GM23338 (cell line): ENCODE results near the gene UBL3.

Source experiments
- CREB1 ChIP-seq: fragments of 250-450 bp; sonication (Bioruptor Pico); IDR thresholded peaks from 2 replicates; pipeline ENCODE4 v1.5.0; 2020; ENCODE audit warnings: low read depth, mild to moderate bottlenecking, moderate library complexity
- EZH2 ChIP-seq: fragments of 200-600 bp; sonication (generic); IDR thresholded peaks from one replicate; pipeline ENCODE4 v1.8.0; 2017; ENCODE audit warnings: antibody characterized with exemption, mild to moderate bottlenecking, low read depth; ENCODE audit not compliant: unreplicated experiment
- EZH2phosphoT487 ChIP-seq: fragments of 200-600 bp; sonication (generic); IDR thresholded peaks from one replicate; pipeline ENCODE4 v1.8.1; 2018; ENCODE audit warnings: antibody characterized with exemption; ENCODE audit not compliant: unreplicated experiment
- JUNB ChIP-seq: IDR thresholded peaks from one replicate; pipeline ENCODE4 v1.6.1; 2016; ENCODE audit warnings: antibody characterized with exemption; ENCODE audit not compliant: unreplicated experiment
- NANOG ChIP-seq: IDR thresholded peaks from 2 replicates; pipeline ENCODE4 v1.6.1; 2016; ENCODE audit warnings: antibody characterized with exemption, borderline replicate concordance
- POLR2AphosphoS5 ChIP-seq: IDR thresholded peaks from 2 replicates; pipeline ENCODE4 v1.6.1; 2016; ENCODE audit warnings: antibody characterized with exemption, low read depth
- STAT1 ChIP-seq: IDR thresholded peaks from one replicate; pipeline ENCODE4 v1.6.1; 2016; ENCODE audit warnings: antibody characterized with exemption; ENCODE audit not compliant: unreplicated experiment
- ZNF114 ChIP-seq: fragments of 250-450 bp; sonication (Bioruptor Pico); IDR thresholded peaks from 2 replicates; pipeline ENCODE4 v1.5.0; 2020; ENCODE audit warnings: mild to moderate bottlenecking, moderate library complexity
- ZNF331 ChIP-seq: fragments of 250-450 bp; sonication (Bioruptor Pico); IDR thresholded peaks from 2 replicates; pipeline ENCODE4 v1.5.0; 2020; ENCODE audit warnings: low read depth, mild to moderate bottlenecking, moderate library complexity
- TF ChIP-seq, protein P1 (sequence below), 2 experiments: fragments of 200-600 bp in 1 of 2; sonication (generic) in 1 of 2; conservative IDR thresholded peaks; 2 replicates each; pipeline versions ENCODE4 v1.5.1 to v1.6.1; 2016 to 2017; ENCODE audit warnings: antibody characterized with exemption in 2 of 2, low read depth in 2 of 2, mild to moderate bottlenecking in 2 of 2, moderate library complexity in 1 of 2
- TF ChIP-seq, protein P2 (sequence below): IDR thresholded peaks from one replicate; pipeline ENCODE4 v1.6.1; 2018; ENCODE audit warnings: antibody characterized with exemption; ENCODE audit not compliant: unreplicated experiment
- TF ChIP-seq, protein P3 (sequence below): IDR thresholded peaks from 2 replicates; pipeline ENCODE4 v1.6.1; 2016; ENCODE audit warnings: antibody characterized with exemption

DNA sequence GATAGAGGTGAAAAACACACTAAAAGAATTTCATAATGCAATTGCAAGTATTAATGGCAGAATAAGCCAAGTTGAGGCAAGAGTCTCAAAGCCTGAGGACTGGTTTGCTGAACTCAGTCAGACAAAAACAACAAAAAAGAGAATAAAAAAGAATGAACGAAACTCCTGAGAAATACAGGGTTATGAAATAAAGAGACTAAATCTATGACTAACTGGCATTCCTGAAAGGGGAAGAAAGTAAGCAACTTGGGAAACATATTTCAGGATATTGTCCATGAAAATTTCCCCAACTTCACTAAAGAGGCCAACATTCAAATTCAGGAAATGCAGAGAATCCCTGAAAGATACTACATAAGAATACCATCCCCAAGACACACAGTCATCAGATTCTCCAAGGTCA, 47.8 kb downstream of the UBL3 start:
- TF ChIP-seq, protein P1, sequence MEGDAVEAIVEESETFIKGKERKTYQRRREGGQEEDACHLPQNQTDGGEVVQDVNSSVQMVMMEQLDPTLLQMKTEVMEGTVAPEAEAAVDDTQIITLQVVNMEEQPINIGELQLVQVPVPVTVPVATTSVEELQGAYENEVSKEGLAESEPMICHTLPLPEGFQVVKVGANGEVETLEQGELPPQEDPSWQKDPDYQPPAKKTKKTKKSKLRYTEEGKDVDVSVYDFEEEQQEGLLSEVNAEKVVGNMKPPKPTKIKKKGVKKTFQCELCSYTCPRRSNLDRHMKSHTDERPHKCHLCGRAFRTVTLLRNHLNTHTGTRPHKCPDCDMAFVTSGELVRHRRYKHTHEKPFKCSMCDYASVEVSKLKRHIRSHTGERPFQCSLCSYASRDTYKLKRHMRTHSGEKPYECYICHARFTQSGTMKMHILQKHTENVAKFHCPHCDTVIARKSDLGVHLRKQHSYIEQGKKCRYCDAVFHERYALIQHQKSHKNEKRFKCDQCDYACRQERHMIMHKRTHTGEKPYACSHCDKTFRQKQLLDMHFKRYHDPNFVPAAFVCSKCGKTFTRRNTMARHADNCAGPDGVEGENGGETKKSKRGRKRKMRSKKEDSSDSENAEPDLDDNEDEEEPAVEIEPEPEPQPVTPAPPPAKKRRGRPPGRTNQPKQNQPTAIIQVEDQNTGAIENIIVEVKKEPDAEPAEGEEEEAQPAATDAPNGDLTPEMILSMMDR (conservative IDR thresholded peaks at IDR 0.05; ENCODE audit: low read depth in 2 of 2): no peak
- TF ChIP-seq EZH2 (no peak), NANOG (no peak), JUNB (no peak), EZH2phosphoT487 (no peak), POLR2AphosphoS5 (no peak), CREB1 (CRISPR knock-in tag) (no peak), STAT1 (no peak), ZNF114 (CRISPR knock-in tag) (no peak), ZNF331 (CRISPR knock-in tag) (no peak)
- TF ChIP-seq, protein P2, sequence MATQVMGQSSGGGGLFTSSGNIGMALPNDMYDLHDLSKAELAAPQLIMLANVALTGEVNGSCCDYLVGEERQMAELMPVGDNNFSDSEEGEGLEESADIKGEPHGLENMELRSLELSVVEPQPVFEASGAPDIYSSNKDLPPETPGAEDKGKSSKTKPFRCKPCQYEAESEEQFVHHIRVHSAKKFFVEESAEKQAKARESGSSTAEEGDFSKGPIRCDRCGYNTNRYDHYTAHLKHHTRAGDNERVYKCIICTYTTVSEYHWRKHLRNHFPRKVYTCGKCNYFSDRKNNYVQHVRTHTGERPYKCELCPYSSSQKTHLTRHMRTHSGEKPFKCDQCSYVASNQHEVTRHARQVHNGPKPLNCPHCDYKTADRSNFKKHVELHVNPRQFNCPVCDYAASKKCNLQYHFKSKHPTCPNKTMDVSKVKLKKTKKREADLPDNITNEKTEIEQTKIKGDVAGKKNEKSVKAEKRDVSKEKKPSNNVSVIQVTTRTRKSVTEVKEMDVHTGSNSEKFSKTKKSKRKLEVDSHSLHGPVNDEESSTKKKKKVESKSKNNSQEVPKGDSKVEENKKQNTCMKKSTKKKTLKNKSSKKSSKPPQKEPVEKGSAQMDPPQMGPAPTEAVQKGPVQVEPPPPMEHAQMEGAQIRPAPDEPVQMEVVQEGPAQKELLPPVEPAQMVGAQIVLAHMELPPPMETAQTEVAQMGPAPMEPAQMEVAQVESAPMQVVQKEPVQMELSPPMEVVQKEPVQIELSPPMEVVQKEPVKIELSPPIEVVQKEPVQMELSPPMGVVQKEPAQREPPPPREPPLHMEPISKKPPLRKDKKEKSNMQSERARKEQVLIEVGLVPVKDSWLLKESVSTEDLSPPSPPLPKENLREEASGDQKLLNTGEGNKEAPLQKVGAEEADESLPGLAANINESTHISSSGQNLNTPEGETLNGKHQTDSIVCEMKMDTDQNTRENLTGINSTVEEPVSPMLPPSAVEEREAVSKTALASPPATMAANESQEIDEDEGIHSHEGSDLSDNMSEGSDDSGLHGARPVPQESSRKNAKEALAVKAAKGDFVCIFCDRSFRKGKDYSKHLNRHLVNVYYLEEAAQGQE: no peak
- TF ChIP-seq, protein P3, sequence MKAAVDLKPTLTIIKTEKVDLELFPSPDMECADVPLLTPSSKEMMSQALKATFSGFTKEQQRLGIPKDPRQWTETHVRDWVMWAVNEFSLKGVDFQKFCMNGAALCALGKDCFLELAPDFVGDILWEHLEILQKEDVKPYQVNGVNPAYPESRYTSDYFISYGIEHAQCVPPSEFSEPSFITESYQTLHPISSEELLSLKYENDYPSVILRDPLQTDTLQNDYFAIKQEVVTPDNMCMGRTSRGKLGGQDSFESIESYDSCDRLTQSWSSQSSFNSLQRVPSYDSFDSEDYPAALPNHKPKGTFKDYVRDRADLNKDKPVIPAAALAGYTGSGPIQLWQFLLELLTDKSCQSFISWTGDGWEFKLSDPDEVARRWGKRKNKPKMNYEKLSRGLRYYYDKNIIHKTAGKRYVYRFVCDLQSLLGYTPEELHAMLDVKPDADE: no peak
